WI38 (cell line): ENCODE results near the gene VAMP4.

Source experiments
- H3K4me3 ChIP-seq: 2 replicates; pipeline ENCODE4 v1.5.1; 2011; ENCODE audit warnings: low read depth, mild to moderate bottlenecking, control low read depth, low read length
- TF ChIP-seq, protein P1 (sequence below): IDR thresholded peaks from 2 replicates; pipeline ENCODE4 v1.5.1; 2012; ENCODE audit warnings: low read depth, mild to moderate bottlenecking, control low read depth, low read length

VAMP4 gene

DNA sequence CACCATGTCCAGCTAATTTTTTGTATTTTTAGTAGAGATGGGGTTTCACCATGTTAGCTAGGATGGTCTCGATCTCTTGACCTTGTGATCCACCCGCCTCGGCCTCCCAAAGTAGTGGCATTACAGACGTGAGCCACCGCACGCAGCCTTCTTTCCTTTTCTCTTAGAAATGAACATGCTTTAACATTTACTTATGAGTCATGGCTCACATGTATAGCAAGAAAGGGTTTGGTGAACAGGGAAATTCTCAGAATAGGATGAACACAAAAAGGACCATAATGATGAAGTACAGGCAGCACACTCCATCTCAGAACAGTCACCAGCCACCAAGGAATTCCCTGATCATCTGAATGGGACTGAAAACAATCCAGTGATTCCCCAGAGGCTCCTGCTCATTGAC, 9.4 kb upstream of the VAMP4 start:
- H3K4me3 ChIP-seq: no peak overlapping the region
- TF ChIP-seq, protein P1, sequence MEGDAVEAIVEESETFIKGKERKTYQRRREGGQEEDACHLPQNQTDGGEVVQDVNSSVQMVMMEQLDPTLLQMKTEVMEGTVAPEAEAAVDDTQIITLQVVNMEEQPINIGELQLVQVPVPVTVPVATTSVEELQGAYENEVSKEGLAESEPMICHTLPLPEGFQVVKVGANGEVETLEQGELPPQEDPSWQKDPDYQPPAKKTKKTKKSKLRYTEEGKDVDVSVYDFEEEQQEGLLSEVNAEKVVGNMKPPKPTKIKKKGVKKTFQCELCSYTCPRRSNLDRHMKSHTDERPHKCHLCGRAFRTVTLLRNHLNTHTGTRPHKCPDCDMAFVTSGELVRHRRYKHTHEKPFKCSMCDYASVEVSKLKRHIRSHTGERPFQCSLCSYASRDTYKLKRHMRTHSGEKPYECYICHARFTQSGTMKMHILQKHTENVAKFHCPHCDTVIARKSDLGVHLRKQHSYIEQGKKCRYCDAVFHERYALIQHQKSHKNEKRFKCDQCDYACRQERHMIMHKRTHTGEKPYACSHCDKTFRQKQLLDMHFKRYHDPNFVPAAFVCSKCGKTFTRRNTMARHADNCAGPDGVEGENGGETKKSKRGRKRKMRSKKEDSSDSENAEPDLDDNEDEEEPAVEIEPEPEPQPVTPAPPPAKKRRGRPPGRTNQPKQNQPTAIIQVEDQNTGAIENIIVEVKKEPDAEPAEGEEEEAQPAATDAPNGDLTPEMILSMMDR: no peak

DNA sequence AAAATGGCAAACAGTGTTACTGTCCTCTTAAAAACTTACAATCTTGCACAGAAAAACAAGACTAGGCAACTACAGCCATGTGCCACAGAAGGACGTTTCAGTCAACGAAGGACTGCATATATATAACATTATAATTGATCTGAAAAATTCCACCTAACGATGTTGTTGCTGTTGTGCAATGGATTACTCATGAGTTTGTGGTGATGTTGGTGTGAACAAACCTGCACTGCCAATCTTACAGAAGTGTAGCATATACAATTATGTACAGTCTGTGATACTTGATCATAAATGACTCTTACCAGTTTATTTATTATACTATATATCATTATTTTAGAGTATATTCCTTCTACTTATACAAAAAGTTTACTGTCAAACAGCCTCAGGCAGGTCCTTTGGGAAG, 6.8 kb upstream of the VAMP4 start:
- H3K4me3 ChIP-seq: no peak overlapping the region
- TF ChIP-seq, protein P1: no peak

DNA sequence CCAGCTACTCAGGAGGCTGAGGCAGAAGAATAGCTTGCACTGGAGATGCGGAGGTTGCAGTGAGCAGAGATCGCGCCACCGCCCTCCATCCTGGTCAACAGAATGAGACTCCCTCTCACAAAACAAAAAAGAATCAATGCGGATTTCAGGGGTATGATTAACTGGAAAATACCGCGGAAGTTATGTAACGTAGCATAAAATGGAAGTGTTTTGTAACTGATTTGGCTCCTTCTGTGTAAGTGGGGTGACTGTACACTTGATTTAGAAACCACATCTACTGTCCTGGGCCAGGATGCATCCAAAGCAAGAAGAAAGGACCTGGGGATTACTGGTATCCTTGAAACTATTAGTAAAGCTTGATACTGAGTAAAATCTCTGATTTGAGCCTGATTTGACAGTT, 3.1 kb upstream of the VAMP4 start:
- H3K4me3 ChIP-seq: no peak overlapping the region
- TF ChIP-seq, protein P1: no peak

DNA sequence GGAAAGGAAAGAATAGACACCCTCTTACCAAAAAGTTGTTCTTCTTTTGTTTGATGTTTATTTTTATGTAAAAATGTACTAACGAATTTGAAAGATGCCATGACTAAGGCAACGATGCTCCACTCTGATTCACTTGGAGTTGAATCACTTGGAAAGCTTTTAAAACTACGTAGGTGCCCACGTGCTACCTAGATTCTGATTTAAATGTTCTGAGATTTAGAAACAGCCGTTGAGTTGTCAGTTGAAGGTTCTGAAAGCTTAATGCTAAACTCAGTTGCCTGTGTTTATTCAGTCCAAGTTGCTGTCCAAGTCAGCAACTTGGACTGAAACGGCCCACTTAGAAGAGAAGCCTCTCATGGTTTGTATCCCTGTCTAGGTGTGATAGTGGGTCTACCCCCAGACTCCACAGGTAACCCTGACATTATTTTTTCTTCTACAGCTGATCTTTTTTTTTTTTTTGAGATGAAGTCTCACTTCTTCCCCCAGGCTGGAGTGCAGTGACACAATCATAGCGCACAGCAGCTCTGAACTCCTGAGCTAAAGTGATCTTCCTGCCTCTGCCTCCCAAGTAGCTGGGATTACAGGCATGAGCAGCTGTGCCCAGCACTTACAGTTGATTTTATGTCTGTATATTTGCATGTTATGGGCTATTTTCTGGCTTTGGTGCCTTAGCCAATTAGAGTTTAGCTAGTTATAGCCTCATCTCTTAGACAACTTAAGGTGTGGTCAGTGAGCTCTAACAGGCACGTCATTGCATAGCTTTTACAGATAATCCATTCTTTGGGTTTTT, 1.4 kb upstream of the VAMP4 start:
- H3K4me3 ChIP-seq: peak overlapping the region; percentile 89
- TF ChIP-seq, protein P1: no peak

DNA sequence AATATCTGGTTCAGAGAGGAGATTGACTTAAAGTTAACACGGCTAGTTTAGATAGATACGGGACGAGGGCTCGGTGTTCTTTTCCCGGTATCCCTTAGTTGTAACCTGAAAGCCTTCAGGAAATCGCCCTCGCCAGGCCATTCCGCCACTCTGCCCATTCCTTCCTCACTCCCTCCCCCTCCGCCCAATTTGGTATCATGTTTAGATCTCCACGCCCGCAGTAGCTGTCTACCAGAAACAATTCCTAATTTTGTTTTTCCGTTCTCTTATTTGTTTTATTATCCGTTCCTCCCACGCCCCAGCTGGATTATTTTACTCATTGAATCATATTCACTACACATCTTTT, 685 bp upstream of the VAMP4 start:
- TF ChIP-seq, protein P1: no peak
- peak overlapping the region; percentile 89 for H3K4me3 ChIP-seq

DNA sequence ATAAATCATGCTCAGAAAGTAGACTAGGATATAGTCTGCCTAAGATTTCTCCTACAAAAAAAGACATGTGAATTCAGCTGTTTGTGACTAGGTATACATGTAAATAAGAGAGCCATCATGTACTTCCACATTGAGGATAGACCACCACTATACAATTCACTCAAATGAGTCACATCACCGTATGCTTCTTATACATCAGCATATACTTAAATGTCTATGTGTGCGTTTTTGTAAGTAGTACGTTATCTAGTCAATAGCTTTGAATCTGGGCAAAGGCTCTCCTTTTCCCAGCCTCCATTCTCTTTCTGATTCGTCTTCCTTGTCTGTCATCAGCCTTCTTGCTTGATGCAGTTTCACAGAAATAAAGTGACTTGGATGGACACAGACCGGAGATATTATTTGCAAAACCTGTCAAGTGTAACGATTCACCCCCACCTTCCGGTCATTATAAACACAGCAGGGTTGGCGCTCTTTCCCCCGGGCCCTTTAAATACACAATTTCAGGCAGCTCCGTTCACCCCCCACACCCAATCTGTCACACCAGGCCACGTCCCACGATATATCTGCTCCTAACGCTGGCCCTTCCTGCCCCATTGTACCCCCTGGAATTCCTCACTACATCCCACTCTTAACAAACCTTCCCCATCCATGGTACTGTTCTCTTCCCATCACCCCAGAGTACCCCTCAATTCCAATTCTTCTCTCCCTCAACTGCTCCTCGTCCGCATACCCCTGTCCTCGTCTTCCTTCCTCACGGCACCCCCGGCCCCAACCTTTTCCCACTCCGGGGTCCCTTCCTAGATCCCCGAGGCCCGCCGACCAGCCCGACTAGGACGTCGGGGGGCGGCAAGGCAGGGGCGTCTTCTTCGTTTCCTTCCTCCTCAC, 636 bp downstream of the VAMP4 start:
- peak overlapping the region; percentile 89 for H3K4me3 ChIP-seq
- TF ChIP-seq, protein P1: no peak

DNA sequence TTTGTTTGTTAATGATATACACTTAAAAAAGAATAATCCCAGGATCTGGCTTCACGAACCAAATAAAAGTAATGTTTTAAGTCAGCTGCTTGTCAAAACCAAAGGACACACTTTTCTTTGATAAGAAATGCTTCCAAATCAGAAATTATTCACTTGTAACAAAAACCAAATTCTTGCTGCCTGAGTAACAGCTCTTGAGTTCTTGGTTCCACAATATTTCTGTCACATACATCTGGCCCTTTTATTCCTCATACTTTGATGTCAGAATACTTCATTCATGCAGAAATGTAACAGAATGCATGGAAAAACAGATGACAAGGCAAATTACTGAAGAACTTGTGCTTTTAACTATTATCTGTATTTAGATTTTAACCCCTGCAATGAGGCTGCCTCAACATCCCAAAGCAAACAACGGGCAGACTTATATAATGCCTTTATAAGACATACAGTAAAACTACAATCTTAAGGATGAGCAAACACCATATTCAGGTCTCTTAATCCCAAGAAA, 1.5 kb downstream of the VAMP4 start:
- peak overlapping the region; percentile 89 for H3K4me3 ChIP-seq
- TF ChIP-seq, protein P1: no peak
